Measurements from ENCODE around the gene JAG2. TPM values are rescaled to one million over a fixed set of nuclear protein-coding genes. Genes with fewer than 3 reads are reported as not detected.

Gene JAG2
- total RNA-seq, 2 experiments from 2014 or later = 0.76 to 3.2 TPM

DNA sequence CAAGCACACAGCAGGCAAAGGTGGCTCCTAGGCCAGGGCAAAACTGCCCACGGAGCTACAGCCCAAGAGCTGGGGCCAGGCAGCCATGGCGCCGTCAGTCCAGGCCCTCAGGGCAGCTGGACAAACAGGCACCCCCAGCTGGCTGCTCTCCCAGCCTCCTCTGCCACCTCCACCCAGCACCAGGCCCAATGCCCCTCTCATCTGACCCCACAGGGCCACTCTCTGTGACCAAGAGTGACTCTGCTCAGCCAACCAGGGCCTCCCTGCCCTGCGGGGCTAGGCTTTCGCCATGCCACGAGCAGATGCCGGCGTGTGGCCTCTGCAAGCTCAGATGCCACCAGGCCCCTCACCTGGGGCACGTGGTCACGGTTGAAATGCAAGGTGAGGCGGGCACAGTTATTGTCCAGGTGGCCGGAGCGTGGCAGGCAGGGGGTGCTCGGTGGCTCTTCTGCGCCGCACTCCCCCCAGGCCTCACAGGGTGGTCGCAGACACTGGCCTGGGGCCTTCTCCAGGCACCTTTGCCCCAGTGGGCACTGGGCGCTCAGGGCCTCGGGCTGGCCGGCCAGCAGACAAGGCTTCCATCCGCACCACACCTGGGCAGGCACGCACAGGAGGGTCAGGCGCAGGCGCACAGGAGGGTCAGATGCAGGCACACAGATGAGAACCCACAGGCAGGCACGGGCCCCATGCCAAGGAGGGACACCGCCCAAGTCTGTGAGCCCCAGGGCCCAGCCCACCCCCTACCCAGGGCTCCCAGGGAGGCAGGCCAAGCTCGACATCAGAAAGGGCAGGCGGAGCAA is 23.0 kb downstream of the JAG2 start:
- DNase-seq = no peak
- H3K4me1 Mint-ChIP-seq = no peaks in the 10 kb centered on the region
- no peak for ATAC-seq
- no peak overlapping the region for H3K27ac Mint-ChIP-seq
- no peaks in the 10 kb centered on the region for H3K27me3 Mint-ChIP-seq
- no peak overlapping the region for H3K4me3 Mint-ChIP-seq
- CTCF ChIA-PET = interaction anchor here (1.5 kb wide), 1 partner anchor 56 kb away, joined by 3 read pairs; no protein-coding TSS in a partner anchor
- no peaks in the 10 kb centered on the region for H3K9me3 Mint-ChIP-seq (ENCODE audit: low read depth)
- H3K36me3 Mint-ChIP-seq = no peaks in the 10 kb centered on the region

DNA sequence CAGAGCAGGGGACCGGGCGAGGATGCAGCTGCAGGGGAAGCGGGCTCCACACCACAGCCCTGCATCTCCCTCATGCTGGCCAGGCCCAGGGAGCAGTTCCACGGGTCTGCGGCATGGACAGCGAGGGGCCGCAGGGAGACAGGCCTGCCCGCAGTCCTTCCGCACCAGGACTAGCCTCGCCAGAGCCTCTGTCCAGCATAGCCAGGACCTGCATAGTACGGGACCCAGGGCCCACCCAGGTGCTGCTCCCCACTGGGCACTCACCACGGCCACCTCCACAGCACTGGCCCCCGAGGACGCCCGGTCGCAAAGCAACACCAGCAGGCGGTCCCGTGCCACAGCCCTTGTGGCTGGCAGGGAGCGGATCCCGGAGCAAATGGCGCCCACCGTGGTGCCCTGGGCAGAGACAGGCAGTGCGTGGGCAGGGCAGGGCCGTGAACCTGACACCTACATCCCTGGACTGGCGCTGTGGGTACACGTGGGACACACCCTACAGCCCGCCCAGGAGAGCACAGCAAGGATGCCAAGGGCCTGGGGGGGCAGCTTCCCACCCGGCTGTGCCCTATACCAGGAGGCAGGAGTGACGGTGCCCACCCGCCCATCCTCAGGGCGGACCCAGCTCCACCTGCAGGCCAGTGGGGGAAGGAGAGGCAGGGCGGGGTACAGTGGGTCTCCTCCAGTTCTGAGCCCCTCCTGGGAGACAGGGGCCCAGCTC is 23.8 kb downstream of the JAG2 start:
- H3K9me3 Mint-ChIP-seq (ENCODE audit: low read depth) = peaks cover 5% of the 10 kb centered on the region
- CTCF ChIA-PET = interaction anchor here (1.5 kb wide), 1 partner anchor 55 kb away, joined by 3 read pairs; no protein-coding TSS in a partner anchor
- no peak for ATAC-seq
- no peak overlapping the region for H3K4me3 Mint-ChIP-seq
- no peaks in the 10 kb centered on the region for H3K36me3 Mint-ChIP-seq
- DNase-seq = no peak
- no peak overlapping the region for H3K27ac Mint-ChIP-seq
- no peaks in the 10 kb centered on the region for H3K27me3 Mint-ChIP-seq
- no peaks in the 10 kb centered on the region for H3K4me1 Mint-ChIP-seq

DNA sequence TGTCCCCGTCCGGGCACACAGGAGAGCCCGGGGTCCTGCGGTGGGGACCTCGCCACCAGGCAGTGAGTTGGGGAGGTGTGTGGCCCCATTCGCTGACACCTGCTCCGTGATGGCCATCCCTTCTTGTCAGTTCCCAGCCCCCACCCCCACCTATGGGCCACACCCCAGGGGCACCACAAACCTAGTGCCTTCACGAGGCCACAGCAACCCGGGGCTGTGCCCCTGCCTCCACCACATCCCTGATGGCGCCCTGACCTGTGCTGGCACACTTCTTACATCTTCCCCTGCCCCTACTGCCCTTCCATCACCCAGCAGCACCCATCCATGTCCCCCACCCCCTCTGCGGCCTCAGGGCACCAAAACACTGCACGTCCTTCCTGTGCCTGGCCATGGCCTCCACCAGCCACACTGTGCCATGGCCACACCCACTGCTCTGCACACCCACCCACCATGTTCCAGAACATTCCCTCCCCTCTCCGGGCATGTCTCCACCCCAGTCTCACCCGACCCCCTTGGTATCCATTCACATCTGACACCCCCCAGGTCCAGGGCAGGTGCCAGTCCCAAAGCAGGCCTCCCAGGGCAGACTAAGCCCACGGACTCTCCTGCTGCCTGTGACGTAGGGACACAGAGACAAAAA is 24.4 kb downstream of the JAG2 start:
- peaks cover 5% of the 10 kb centered on the region for H3K9me3 Mint-ChIP-seq (ENCODE audit: low read depth)
- CTCF ChIA-PET = no interaction called here
- no peaks in the 10 kb centered on the region for H3K4me1 Mint-ChIP-seq

GRCh38 chr14:105143451-105144025 is 25.0 kb downstream of the JAG2 start:
- DNase-seq = no peak
- H3K9me3 Mint-ChIP-seq (ENCODE audit: low read depth) = peaks cover 5% of the 10 kb centered on the region
- CTCF ChIA-PET = no interaction called here

More for the DNA sequence above, 24.4 kb downstream of the JAG2 start:
- no peaks in the 10 kb centered on the region for H3K27me3 Mint-ChIP-seq
- H3K4me3 Mint-ChIP-seq = no peak overlapping the region
- no peak overlapping the region for H3K27ac Mint-ChIP-seq
- no peaks in the 10 kb centered on the region for H3K36me3 Mint-ChIP-seq
- DNase-seq (no peak), ATAC-seq (no peak)

DNA sequence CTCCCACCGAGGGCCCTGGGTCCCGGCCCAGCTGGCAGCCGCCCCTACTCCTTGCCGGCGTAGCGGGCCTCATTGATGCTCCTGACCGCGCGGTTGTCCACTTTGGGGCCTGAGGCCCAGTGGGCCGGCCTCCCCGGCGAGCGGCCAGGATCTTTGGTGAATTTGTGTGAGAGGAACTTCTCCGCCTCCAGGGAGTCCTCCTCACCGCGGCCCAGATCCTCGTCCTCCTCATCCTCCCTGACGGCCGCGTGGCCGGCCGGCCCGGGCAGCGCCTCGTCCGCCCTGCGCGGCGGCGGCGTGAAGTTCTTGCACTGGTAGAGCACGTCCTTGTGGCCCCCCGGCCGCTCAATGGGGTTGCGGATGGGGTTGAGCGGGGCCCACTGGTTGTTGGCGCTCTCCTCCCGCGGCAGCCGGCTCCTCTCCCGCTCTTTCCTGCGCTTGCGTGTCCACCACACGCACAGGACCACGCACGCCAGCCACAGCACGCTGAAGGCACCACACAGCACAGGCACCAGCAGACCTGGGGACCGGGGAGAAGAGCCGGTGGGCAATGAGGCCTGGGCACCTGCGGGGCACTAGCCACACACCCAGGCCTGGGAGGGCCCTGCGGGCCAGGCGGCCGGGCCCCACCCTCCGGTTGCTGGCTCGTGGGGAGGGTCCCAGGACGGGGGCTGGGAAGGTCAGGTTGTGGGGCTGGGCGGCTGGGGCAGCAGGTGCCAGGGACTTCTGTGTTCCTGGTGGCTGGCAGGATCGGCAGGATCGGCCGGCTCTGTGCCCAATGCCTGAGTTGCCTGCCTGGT is 25.7 kb downstream of the JAG2 start:
- no peaks in the 10 kb centered on the region for H3K4me1 Mint-ChIP-seq

More at GRCh38 chr14:105143451-105144025, 25.0 kb downstream of the JAG2 start:
- Mint-ChIP-seq H3K36me3 (no peaks in the 10 kb centered on the region), H3K4me3 (no peak overlapping the region), H3K27me3 (no peaks in the 10 kb centered on the region), H3K27ac (no peak overlapping the region), H3K4me1 (no peaks in the 10 kb centered on the region)
- no peak for ATAC-seq

DNA sequence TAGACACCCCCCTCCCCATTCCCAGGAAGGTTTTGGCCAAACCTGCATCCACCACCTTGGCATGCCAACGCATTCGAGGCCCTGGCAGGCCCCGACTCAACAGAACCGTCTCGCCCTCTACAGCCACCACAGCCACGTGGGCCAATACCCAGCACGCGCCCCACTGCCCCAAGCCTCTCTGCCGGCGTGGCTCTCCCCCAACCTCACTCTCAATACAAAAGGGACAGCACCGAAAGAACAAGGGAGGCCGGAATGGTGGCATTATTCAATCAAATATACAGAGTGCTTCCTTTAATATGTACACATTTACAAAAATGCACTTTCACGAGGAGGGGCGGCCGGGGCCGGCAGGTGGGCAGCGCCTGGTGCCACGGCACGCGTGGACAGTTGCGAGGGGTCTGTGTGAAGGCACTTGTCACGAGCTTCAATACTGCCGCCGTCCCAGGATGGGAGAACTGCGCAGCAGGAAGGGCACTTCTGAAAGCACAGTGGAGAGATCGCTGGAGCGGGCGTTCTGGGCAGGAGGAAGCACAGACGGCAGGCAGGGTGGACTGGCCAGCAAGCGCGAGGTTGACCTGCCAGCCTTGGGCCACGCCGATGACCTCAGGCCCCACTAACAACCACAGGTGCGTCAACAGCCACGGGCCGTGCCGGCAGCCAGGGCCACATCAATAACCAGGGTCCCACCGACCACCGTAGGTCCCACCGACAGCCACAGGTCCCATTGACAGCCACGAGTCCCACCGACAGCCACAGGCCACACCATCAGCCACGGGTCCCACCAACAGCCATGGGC is 26.9 kb downstream of the JAG2 start:
- ATAC-seq (no peak), DNase-seq (no peak)
- Mint-ChIP-seq H3K4me3 (no peak overlapping the region), H3K27me3 (no peaks in the 10 kb centered on the region), H3K27ac (no peak overlapping the region), H3K4me1 (no peaks in the 10 kb centered on the region), H3K36me3 (no peaks in the 10 kb centered on the region), H3K9me3 (ENCODE audit: low read depth) (peaks cover 5% of the 10 kb centered on the region)
- CTCF ChIA-PET = no interaction called here

More for the DNA sequence above, 25.7 kb downstream of the JAG2 start:
- Mint-ChIP-seq H3K4me3 (no peak overlapping the region), H3K9me3 (ENCODE audit: low read depth) (peaks cover 5% of the 10 kb centered on the region), H3K27ac (no peak overlapping the region), H3K36me3 (no peaks in the 10 kb centered on the region), H3K27me3 (no peaks in the 10 kb centered on the region)
- CTCF ChIA-PET = no interaction called here
- ATAC-seq = no peak
- no peak for DNase-seq

GRCh38 chr14:105141026-105141425 is 27.6 kb downstream of the JAG2 start:
- CTCF ChIA-PET = no interaction called here
- Mint-ChIP-seq H3K27me3 (no peaks in the 10 kb centered on the region), H3K4me1 (no peaks in the 10 kb centered on the region), H3K9me3 (ENCODE audit: low read depth) (peaks cover 5% of the 10 kb centered on the region), H3K36me3 (no peaks in the 10 kb centered on the region), H3K27ac (no peak overlapping the region), H3K4me3 (no peak overlapping the region)
- no peak for ATAC-seq
- no peak for DNase-seq

DNA sequence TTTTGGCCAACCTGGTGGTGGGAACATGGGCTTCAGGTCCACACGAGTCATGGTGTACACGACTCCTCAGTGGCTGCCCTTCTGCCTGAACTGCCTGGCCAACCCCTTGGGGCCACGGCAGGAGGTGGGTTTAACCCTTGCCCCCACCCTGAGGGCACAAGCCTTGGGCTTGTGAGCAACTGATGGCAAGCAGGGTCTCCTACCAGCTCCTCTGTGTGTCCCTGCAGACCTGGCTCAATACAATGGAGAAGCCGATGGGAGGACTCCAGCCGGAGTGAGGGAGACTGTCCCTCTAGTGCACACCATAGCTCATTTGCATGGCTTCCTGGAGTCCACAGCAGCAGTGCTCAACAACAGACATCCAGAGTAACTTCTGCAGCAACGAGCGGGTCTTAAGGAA is 28.0 kb downstream of the JAG2 start:
- Mint-ChIP-seq H3K9me3 (ENCODE audit: low read depth) (peaks cover 5% of the 10 kb centered on the region), H3K27ac (no peak overlapping the region), H3K4me3 (no peak overlapping the region), H3K36me3 (no peaks in the 10 kb centered on the region), H3K4me1 (no peaks in the 10 kb centered on the region), H3K27me3 (no peaks in the 10 kb centered on the region)
- CTCF ChIA-PET = no interaction called here
- ATAC-seq (no peak), DNase-seq (no peak)

GRCh38 chr14:105139831-105140239 is 28.7 kb downstream of the JAG2 start:
- CTCF ChIA-PET = no interaction called here
- H3K27ac Mint-ChIP-seq = no peak overlapping the region
- no peaks in the 10 kb centered on the region for H3K27me3 Mint-ChIP-seq
- H3K4me3 Mint-ChIP-seq = no peak overlapping the region
- peaks cover 5% of the 10 kb centered on the region for H3K9me3 Mint-ChIP-seq (ENCODE audit: low read depth)
- DNase-seq (no peak), ATAC-seq (no peak)
- H3K4me1 Mint-ChIP-seq = no peaks in the 10 kb centered on the region
- H3K36me3 Mint-ChIP-seq = no peaks in the 10 kb centered on the region

- Mint-ChIP-seq H3K4me3 (no peak overlapping the region), H3K9me3 (ENCODE audit: low read depth) (peaks cover 5% of the 10 kb centered on the region), H3K27me3 (no peaks in the 10 kb centered on the region), H3K27ac (no peak overlapping the region), H3K4me1 (no peaks in the 10 kb centered on the region), H3K36me3 (no peaks in the 10 kb centered on the region)
- ATAC-seq = no peak
- no peak for DNase-seq
- CTCF ChIA-PET = no interaction called here
These were observed 29.3 kb downstream of the JAG2 start for GRCh38 chr14:105139212-105139825.

DNA sequence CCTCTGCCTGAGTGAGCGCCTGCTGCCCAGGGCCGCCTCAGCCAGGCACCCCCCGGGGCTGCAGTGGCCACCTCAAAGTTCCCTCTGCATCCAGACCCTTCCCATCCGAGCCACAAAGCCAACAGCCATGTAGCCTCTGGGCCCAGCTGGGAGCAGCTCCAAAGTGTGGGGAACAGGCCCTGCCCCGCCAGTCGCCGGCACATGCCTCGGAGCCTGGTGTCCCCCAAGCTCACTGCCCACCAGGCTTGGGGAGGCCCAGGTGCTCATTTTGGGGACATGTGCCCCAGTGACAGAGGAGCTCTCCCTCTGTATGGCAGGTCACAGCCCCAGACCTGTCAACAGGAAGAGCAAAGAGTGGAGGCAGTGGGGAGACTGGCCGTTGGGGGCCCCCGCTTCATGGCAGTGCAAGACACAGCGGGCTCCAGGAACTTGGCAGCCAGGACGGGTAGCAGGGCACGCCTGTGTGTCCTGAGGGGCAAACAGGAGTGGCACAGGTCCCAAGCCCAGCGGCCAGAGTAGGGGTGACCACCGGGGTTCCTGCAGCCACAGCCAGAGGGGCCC is 29.9 kb downstream of the JAG2 start:
- H3K36me3 Mint-ChIP-seq = no peaks in the 10 kb centered on the region
- H3K27ac Mint-ChIP-seq = no peak overlapping the region
- H3K4me3 Mint-ChIP-seq = no peak overlapping the region
- CTCF ChIA-PET = no interaction called here
- no peaks in the 10 kb centered on the region for H3K27me3 Mint-ChIP-seq
- ATAC-seq = no peak
- peaks cover 5% of the 10 kb centered on the region for H3K9me3 Mint-ChIP-seq (ENCODE audit: low read depth)
- DNase-seq = no peak
- H3K4me1 Mint-ChIP-seq = no peaks in the 10 kb centered on the region

DNA sequence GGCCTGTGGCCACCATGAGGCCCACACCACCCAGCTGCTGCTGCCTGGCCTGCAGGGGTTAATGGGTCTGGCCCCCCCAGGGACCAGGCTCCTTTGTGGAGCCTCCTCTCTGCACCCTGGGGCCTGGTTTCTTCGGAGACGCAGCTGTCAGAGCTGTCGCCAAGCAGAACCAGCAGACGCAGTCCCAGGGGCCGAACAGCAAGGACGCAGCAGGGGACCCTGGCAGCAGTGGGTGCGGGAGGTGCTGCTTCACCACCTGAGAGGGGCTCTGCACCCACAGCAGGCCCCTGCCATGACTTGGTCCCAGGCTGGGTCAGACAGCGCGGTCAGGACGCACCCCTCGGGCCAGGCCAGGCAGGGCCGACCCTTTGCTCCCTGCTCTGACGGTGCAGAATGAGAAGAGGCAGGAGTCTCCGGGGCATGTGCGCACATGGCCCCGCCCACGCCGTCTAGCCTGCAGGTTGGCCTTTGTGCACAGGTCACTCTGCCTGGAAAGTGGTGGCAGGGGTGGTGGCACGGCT is 30.5 kb downstream of the JAG2 start:
- ATAC-seq = no peak
- CTCF ChIA-PET = no interaction called here
- H3K27me3 Mint-ChIP-seq = peaks cover 5% of the 10 kb centered on the region

More for the DNA sequence above, 30.5 kb downstream of the JAG2 start:
- Mint-ChIP-seq H3K4me1 (no peaks in the 10 kb centered on the region), H3K4me3 (no peak overlapping the region), H3K27ac (no peak overlapping the region), H3K9me3 (ENCODE audit: low read depth) (peaks cover 5% of the 10 kb centered on the region), H3K36me3 (no peaks in the 10 kb centered on the region)
- DNase-seq = no peak
